GM12878 (cell line): ENCODE measurements around the gene KATNB1. TPM values are rescaled to one million over a fixed set of nuclear protein-coding genes. Genes with fewer than 3 reads are reported as not detected.

ENCODE experiments used
- ATAC-seq: fragments of 200-7000 bp; cut with Tn5 transposase; 3 replicates; pipeline ENCODE4 v1.9.1; 2020; ENCODE audit warnings: mild to moderate bottlenecking, moderate library complexity
- BruUV-seq: library from RNA; stranded (reverse); fragments of 400-500 nt; replicated peaks from 2 replicates; lab custom pipeline; 2021; lab: Mats Ljungman, UMichigan
- CTCF ChIA-PET: fragments of 300-600 bp; sonication (Branson Sonifier 250); formaldehyde crosslinking; extraction: SDS; loops from one replicate; lab custom pipeline; 2021; ENCODE audit warnings: inconsistent platforms; lab: Yijun Ruan, JAX
- POLR2A ChIA-PET: fragments of 350-600 bp; formaldehyde crosslinking; extraction: SDS; loops from one replicate; lab custom pipeline; 2021; ENCODE audit warnings: inconsistent platforms; lab: Charles Lee
- RAD21 ChIA-PET: fragments of 300-600 bp; sonication (Branson Sonifier 250); formaldehyde crosslinking; loops from one replicate; lab custom pipeline; 2023; ENCODE audit warnings: antibody characterized with exemption; ENCODE audit not compliant: unreplicated experiment; lab: Charles Lee
- SMC1A ChIA-PET: fragments of 300-600 bp; sonication (Branson Sonifier 250); formaldehyde crosslinking; loops from one replicate; lab custom pipeline; 2023; ENCODE audit not compliant: unreplicated experiment, uncharacterized antibody; lab: Charles Lee
- DNase-seq: peaks from one replicate; pipeline ENCODE4 v3.0.0-alpha.2; 2011; ENCODE audit warnings: low read depth, low spot score
- FAIRE-seq: peaks from 3 replicates; lab custom pipeline; 2011; peaks lifted over from hg19 to GRCh38; lab: Jason Lieb, UNC
- H2AFZ ChIP-seq: 2 replicates; pipeline ENCODE4 v1.6.0; 2011; ENCODE audit warnings: low read depth, low read length, control low read depth; ENCODE audit not compliant: control insufficient read depth
- H3K27ac ChIP-seq: 2 replicates; pipeline ENCODE4 v1.5.1; 2011; ENCODE audit warnings: control low read depth; ENCODE audit not compliant: control insufficient read depth, insufficient read depth
- H3K27me3 ChIP-seq, 2 experiments: replicated peaks in 1 of 2; 2 replicates each; pipeline versions ENCODE4 v1.6.0 to v1.6.1; 2011; ENCODE audit warnings: low read length in 1 of 2; ENCODE audit not compliant: control insufficient read depth in 2 of 2, insufficient read depth in 2 of 2
- H3K36me3 ChIP-seq, 2 experiments: 2 replicates each; pipeline ENCODE4 v1.5.1; 2011; ENCODE audit warnings: low read length in 1 of 2; ENCODE audit not compliant: control insufficient read depth in 2 of 2, insufficient read depth in 2 of 2
- H3K4me1 ChIP-seq: 2 replicates; pipeline ENCODE4 v1.6.1; 2011; ENCODE audit warnings: mild to moderate bottlenecking, low read length, moderate library complexity, mixed read lengths; ENCODE audit not compliant: control insufficient read depth, insufficient read depth
- H3K4me2 ChIP-seq: 2 replicates; pipeline ENCODE4 v1.6.0; 2011; ENCODE audit warnings: control low read depth; ENCODE audit not compliant: control insufficient read depth, insufficient read depth
- H3K4me3 ChIP-seq: fragments of 200-600 bp; sonication (generic); 2 replicates; pipeline ENCODE4 v1.5.1; 2016
- H3K79me2 ChIP-seq: 2 replicates; pipeline ENCODE4 v1.6.0; 2011; ENCODE audit warnings: low read length; ENCODE audit not compliant: control insufficient read depth, insufficient read depth
- H3K9ac ChIP-seq: 2 replicates; pipeline ENCODE4 v1.8.0; 2011; ENCODE audit warnings: low read length, control low read depth, mixed read lengths; ENCODE audit not compliant: control insufficient read depth, insufficient read depth
- H3K9me3 ChIP-seq: replicated peaks from 3 replicates; pipeline ENCODE4 v1.5.1; 2011; ENCODE audit warnings: mild to moderate bottlenecking, low read length; ENCODE audit not compliant: control insufficient read depth, insufficient read depth
- H4K20me1 ChIP-seq: 2 replicates; pipeline ENCODE4 v1.6.0; 2011; ENCODE audit not compliant: control insufficient read depth, insufficient read depth
- CBFB ChIP-seq: IDR thresholded peaks from 2 replicates; pipeline ENCODE4 v1.6.1; 2016; ENCODE audit warnings: antibody characterized with exemption, low read depth
- ESRRA ChIP-seq: IDR thresholded peaks from 2 replicates; pipeline ENCODE4 v1.6.1; 2012; ENCODE audit warnings: mild to moderate bottlenecking, low read length, improper control_type of control experiment
- STAT1 ChIP-seq: fragments of 450-650 bp; conservative IDR thresholded peaks from 2 replicates; pipeline ENCODE4 v1.6.1; 2014; ENCODE audit warnings: antibody characterized with exemption, mild to moderate bottlenecking
- TCF3 ChIP-seq: IDR thresholded peaks from 2 replicates; pipeline ENCODE4 v1.6.1; 2012; ENCODE audit warnings: low read depth, mild to moderate bottlenecking, low read length, borderline replicate concordance; ENCODE audit not compliant: insufficient read depth
- WGBS: methylation state at CpG from one replicate; pipeline ENCODE4 v1.1.6; 2016; ENCODE audit warnings: low lambda C conversion rate; ENCODE audit not compliant: insufficient replicate concordance, insufficient coverage; ENCODE audit errors: missing lambda C conversion rate; 5-methylcytosine and 5-hydroxymethylcytosine counted together
- in situ Hi-C: fragments of 300-500 bp; cut with MboI; formaldehyde crosslinking; loops from 9 replicates; pipeline ENCODE4 v1.14.3; 2018; ENCODE audit warnings: mixed read lengths
- intact Hi-C: fragments of 100-400 bp; cut with micrococcal nuclease; formaldehyde crosslinking; loops from one replicate; pipeline ENCODE4 v1.14.2; 2022; ENCODE audit not compliant: unreplicated experiment
- polyA plus RNA-seq, 11 experiments: library from polyadenylated mRNA; depleted of rRNA in 4 of 11; unstranded in 6 of 11; stranded (reverse) in 5 of 11; fragments of >200 nt; fragmentation: Nextera tagmentation in 4 of 11; fragmentation: Illumina TruSeq in 1 of 11; extraction: Ambion mirVana in 4 of 11; extraction: Trizol in 1 of 11; gene quantifications; 1 replicate in 1 of 11; 2 replicates in 10 of 11; pipeline versions ENCODE4 v1.2.1 to v1.2.3, GENCODE V29; 2011 to 2016; ENCODE audit warnings: inconsistent platforms in 2 of 11, missing spikeins in 2 of 11, low read depth in 1 of 11
- total RNA-seq, 4 experiments: library from RNA; depleted of rRNA in 3 of 4; stranded (reverse); fragments of >200 nt in 3 of 4; fragmentation: Illumina TruSeq in 1 of 4; extraction: Trizol in 1 of 4; gene quantifications; 2 replicates each; pipeline versions ENCODE4 v1.2.1 to v1.2.3, GENCODE V29; 2013 to 2021
- TF ChIP-seq, protein P1 (sequence below): IDR thresholded peaks from 2 replicates; pipeline ENCODE4 v1.6.1; 2012; ENCODE audit warnings: mild to moderate bottlenecking, low read depth, low read length
- TF ChIP-seq, protein P2 (sequence below): fragments of 450-650 bp; IDR thresholded peaks from 2 replicates; pipeline ENCODE4 v1.6.1; 2018; ENCODE audit warnings: borderline replicate concordance, mild to moderate bottlenecking; ENCODE audit not compliant: partially characterized antibody

Gene KATNB1
- total and polyA plus RNA-seq, 10 of the 15 experiments (the other 5 are each of a cell fraction or from before 2014, with no cell fraction given): 0.71 to 46.5 (median 19.5) TPM

DNA sequence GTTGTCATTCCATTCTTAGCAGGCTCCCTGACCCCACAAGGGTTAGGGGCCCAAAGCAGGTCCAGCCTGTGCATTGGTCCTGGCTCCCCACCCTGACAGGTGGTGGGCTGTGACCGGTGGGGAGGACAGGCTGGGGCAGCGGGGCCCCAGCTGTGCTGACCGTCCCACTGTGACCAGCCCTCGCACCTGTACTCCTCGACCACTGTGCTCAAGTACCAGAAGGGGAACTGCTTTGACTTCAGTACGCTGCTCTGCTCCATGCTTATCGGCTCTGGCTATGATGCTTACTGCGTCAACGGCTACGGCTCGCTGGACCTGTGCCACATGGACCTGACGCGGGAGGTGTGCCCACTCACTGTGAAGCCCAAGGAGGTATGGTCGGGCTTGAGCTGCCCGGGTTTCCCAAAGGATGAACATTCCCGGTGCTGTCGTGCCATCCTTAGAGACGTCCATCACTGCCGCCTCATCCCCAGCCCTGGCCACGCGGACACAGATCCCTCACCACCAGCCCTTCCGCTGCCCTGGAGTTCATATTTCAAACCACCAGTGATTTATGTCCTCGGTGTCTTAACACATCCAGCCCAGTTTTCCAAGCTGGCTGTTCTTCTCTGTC, 33.7 kb upstream of the KATNB1 start:
- intact Hi-C loops: no loop called here
- Histone ChIP-seq H3K27me3 (no peaks in the 10 kb centered on the region; a peak in 1 of 4 replicates), H3K4me2 (no peak overlapping the region), H4K20me1 (no peaks in the 10 kb centered on the region), H3K9ac (no peak overlapping the region), H3K79me2 (no peaks in the 10 kb centered on the region), H3K27ac (no peak overlapping the region), H3K36me3 (no peaks in the 10 kb centered on the region), H3K4me1 (no peaks in the 10 kb centered on the region), H3K9me3 (no peaks in the 10 kb centered on the region), H3K4me3 (no peak overlapping the region), H2AFZ (no peak overlapping the region)
- ATAC-seq (no peak), FAIRE-seq (no peak), DNase-seq (no peak)
- ChIA-PET POLR2A (no interaction called here), CTCF (interaction anchor here (0.7 kb wide), 1 partner anchor 31 kb away, joined by 3 read pairs; no protein-coding TSS in a partner anchor), RAD21 (no interaction called here), SMC1A (no interaction called here)
- no peak for TF ChIP-seq STAT1
- TF ChIP-seq CBFB: no peak
- no peak for TF ChIP-seq ESRRA
- TF ChIP-seq, protein P1, sequence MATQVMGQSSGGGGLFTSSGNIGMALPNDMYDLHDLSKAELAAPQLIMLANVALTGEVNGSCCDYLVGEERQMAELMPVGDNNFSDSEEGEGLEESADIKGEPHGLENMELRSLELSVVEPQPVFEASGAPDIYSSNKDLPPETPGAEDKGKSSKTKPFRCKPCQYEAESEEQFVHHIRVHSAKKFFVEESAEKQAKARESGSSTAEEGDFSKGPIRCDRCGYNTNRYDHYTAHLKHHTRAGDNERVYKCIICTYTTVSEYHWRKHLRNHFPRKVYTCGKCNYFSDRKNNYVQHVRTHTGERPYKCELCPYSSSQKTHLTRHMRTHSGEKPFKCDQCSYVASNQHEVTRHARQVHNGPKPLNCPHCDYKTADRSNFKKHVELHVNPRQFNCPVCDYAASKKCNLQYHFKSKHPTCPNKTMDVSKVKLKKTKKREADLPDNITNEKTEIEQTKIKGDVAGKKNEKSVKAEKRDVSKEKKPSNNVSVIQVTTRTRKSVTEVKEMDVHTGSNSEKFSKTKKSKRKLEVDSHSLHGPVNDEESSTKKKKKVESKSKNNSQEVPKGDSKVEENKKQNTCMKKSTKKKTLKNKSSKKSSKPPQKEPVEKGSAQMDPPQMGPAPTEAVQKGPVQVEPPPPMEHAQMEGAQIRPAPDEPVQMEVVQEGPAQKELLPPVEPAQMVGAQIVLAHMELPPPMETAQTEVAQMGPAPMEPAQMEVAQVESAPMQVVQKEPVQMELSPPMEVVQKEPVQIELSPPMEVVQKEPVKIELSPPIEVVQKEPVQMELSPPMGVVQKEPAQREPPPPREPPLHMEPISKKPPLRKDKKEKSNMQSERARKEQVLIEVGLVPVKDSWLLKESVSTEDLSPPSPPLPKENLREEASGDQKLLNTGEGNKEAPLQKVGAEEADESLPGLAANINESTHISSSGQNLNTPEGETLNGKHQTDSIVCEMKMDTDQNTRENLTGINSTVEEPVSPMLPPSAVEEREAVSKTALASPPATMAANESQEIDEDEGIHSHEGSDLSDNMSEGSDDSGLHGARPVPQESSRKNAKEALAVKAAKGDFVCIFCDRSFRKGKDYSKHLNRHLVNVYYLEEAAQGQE: no peak
- no peak for TF ChIP-seq TCF3
- TF ChIP-seq, protein P2, sequence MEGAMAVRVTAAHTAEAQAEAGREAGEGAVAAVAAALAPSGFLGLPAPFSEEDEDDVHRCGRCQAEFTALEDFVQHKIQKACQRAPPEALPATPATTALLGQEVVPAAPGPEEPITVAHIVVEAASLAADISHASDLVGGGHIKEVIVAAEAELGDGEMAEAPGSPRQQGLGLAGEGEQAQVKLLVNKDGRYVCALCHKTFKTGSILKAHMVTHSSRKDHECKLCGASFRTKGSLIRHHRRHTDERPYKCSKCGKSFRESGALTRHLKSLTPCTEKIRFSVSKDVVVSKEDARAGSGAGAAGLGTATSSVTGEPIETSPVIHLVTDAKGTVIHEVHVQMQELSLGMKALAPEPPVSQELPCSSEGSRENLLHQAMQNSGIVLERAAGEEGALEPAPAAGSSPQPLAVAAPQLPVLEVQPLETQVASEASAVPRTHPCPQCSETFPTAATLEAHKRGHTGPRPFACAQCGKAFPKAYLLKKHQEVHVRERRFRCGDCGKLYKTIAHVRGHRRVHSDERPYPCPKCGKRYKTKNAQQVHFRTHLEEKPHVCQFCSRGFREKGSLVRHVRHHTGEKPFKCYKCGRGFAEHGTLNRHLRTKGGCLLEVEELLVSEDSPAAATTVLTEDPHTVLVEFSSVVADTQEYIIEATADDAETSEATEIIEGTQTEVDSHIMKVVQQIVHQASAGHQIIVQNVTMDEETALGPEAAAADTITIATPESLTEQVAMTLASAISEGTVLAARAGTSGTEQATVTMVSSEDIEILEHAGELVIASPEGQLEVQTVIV: no peak
- WGBS: 47% methylated on average over 23 of the region's 23 CpGs
- no TSS peak for BruUV-seq
- in situ Hi-C loops: no loop called here
